Measurements from ENCODE around the gene OARD1.

DNA sequence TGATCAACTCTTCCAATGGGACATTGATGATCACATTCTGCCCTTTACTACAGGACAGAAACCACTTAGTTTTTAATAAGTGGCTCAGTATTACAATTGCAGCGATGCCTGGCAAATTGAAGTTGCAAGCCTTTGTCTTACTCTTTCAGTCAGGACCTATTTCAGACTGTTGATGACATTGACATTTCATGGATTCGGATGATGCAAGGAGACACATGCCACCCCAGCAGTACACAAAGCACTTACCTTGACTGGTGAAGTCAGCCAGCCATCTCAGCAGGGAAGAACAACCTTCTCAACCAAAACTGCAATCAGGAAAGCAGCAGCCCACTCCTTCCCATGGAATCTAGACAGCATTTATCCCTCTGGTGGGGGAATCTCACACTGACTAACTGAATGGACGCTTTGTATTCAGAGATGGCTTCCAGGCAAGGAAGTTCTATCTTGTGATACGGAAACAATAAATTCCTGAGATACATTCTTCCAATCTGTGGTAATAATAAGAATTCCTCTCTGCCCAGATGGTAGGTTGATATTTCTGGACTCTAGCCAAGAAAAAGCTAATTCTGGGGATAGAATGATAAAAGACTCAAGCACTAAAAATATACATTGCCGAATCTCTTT lies 25.4 kb upstream of the OARD1 start:
- TF ChIP-seq POLR2AphosphoS5 (IDR thresholded peaks at IDR 0.05) (no peak), CTCF (IDR thresholded peaks at IDR 0.05) (no peak), POLR2A (IDR thresholded peaks at IDR 0.05) (no peak)
